GM21526 (cell line): Measurements from ENCODE around the gene MEF2C.

ENCODE experiments used
- ATAC-seq: cut with Tn5 transposase; IDR thresholded peaks from one replicate; pipeline ENCODE4 v1.9.1; 2021; ENCODE audit warnings: moderate library complexity; ENCODE audit not compliant: unreplicated experiment, low FRiP score

The MEF2C gene

DNA sequence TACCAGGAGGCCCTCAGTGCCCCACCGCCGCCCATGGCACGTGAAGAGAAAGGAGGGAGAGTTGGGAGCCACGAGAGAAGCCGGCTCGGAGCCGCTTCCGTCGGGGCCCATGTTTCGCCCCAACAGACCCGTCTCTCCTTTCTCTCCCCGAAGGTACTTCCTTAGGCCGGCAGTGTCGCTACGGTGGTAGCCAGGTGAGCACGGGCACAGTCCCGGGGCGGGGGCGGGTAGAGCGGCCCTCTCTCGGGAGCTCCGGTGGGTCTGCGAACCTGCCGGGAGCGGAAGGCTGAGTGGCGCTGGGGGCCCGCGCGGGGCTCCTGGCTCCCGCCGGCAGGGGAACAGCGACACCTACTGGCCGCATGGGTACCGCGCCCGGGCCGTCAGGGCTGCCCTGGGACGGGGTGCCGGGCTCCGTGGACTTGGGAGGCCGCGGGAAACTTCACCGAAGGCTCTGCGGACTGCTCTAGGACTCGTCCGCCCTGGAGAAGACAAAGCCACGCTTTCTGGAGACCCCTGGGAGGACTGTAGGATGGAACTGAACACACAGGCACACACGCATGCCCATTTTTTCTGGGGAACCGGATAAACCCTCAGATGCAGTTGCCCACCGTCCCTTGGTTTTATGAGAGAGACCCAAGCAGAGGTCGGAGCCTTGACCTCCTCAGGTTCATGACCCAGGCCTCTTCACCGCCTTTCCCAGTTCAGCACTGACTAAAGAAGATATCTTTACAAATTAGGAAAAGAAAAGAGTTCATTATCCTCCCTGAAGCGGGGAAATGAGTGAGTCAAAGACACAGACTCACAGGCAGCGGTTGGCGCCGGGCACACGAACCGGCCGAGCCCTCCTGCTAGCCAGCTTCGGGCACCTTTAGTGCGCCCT lies 202.5 kb downstream of the MEF2C start:
- ATAC-seq = peak; percentile 81

DNA sequence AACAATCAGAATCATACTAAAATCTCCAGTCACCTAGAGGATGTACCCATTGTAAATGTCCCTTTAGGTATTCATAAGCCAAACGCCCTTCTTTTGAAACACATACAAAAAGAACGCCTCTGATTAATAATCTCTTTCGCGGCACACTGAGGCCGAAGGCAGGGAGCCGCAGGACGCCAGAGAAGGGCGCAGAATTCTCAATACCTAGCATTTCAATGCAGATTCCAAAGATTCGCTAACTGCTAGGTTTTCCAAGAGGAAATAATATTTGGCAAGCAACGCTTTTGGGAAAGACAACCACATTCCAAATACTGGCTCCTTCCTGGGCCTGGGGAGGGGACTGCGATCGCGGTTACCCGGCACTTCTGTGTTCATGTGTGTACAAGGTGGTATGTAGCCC lies 203.3 kb downstream of the MEF2C start:
- ATAC-seq = no peak

DNA sequence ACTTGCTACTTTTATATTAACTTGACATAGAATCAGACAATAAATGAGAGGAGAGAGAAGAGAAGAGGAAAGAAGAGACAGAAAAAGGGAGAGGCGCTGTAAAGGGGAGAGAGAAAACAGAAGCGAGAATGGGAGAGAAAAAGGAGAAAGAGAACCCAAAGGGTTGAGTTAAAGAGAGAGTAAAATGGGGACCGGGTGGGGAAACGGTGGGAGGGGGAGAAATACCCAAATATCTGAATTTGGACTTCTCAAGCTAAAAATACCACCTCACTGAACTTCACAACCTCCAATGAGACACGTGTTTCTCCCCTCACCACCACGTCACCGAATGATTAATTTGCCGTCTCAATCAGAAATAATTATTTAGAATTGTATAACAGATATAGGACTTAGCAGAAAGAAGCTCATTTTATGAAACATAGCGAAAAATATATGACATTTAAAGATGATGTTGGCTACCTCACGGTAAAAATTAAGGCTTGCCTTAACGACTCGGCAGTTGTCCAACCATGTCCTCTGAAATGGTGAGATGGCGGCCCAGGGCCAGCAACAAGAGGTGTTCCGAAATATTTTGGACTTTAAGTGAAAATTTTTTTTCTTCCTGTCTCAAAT lies 204.1 kb downstream of the MEF2C start:
- no peak for ATAC-seq

DNA sequence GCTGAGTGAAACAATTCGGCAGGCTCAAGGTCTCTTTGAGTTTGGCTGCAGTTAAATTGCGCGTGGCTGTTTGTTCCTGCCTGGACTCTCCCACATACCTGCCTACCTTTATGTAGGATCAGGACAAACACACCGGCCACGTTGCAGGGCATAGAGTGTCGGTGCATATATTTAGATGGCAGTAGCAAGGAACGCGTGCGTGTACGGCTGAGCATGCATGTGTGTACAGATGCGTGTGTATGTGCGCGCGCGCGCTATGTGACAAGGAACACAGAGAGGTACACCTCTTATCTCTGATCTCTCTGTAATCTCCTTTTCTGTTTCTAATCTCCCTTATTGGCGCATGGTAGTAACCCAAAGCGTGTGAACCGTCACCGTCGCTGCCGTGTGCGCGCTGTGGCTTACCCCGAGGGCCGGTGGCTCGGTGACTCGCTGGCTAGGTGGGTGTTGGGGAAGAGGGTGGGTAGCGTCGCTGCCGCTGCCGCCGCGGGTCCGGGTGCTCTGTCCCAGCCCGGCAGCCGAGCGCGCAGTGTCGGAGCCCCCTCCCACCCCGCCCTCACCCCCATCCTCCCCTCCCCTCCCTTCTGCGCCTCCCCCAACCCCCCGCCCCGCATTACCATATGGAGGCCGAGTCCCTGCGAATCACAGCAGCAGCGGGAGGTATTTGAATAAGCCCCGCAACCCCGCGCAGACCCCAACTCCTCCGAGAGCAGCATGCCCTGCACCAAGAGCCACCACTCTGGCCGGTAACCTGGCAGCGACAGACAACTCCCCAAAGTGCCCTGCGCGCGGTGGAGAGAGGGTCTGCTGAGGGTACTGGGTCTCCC lies 204.8 kb downstream of the MEF2C start:
- ATAC-seq = no peak

DNA sequence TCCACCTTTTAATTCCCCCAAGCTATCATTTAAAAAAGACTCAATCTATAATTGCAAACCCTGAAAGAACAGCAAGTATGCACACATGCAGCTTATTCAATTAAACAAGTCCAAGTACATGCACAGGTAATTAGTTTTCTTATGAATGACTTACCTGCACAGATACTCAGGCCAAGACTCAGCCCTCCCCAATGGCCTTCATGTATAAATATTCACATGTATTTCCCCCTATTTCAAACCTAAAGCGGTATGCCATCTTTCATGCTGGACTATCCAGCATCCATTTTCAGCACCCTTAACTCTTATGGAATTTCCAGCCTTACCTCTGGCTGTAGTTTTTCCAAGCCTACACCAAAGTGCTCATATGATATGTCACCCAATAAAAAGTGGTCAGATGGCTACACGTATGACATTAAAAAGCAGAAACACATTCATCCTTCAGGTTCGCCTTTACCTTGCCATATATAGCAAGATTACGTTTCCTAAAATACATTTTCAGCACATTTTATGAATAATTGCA lies 205.5 kb downstream of the MEF2C start:
- ATAC-seq = no peak

DNA sequence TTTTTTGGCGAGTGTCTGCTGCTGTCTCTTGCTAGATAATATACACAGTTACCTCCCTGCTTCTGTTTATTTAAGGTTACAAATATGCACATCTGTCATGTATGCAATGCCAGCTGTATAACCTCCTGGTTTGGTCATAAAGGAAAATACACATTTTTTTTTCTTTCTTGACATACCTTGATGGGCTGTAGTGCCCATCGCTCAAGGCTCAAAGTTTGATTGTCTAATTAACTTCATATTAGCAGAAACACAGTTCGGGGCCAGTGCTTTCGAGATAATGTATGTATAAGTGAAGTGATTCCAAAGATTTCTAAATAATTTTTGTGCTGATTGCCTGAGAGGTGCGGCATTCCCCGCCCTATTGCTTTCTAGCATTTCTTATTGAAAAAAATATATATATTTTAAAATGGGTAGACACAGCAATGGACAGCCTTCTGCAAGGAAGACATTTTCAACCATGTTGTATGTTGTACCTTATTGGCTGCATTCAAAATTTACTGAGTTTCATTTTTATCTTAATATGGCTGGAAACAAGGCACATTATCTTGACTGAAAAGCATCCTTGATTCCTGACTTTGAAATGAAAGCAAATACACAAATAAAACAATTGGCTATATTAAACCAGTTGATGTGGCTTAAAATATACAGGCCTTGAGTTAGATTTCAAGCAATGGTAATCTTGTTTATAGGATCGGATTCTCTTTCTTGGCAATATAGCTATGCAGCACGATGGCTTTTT lies 206.2 kb downstream of the MEF2C start:
- no peak for ATAC-seq

DNA sequence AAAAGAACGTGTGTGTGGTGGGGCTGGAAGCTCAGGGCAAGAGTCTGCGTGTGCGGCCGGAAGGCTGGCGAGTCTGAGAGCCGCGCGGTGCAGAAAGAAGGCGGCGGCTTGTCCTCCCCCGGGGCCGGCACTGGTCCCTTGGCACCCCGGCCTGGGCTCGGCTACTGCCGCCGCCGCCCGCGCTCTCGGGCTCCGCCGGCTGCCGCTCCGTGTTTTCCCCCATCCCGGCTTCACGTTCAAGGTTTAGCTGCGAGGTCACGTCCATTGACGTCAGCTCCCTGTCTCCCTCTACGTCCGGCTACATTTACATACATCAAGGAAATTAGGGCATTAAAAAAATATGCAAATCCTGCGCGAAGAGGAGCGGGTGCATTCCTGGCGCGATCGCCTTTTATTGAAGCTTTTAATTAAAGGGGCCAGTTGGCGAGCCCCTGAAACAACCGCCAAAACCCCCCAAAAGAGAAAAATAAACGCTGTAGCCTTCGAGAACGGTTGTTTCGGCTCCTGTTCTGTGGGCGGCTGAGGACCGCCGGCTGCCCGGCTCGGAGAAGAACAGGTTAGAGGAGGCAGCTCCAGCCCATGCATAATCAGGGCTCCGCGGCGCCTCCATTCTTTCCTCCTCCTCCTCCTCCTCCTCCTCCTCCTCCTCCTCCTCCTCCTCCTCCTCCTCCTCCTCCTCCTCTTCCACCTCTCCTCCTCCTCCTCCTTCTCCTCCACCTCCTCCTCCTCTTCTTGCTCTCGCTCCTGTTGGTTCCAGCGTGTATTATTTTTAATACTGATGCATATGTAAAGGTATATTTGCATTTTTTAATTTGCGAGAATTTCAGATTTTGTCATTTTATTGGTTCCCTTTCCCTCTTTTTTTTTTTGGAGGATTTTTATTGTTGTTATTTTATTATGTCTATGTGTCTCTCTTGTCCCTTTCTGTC lies 207.0 kb downstream of the MEF2C start:
- peak; percentile 41 for ATAC-seq

DNA sequence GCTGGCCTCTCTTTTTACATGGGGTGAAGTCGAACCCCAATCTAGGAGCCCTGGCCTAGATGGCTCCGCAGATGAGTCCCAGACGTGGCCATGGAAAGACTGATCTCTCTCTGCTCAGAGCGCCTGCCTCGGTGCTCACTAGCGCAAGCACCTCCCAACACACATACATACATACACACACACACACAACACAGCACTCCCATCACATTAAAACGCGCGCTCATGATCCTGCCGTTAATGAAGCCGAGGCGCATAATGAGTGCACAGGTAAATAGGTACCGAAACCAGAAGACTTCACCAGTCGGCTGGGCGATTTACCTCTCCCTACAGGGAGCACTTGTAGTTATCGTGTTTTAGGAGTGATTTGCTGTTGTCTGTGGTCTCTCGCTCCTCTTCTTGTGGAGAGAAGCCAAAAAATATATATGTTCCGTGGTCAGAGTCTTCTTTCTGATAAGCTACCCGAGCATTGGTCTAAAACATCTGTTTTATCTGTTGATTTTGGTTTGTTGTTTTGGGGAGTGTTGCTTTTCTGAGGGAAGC lies 207.7 kb downstream of the MEF2C start:
- no peak for ATAC-seq

DNA sequence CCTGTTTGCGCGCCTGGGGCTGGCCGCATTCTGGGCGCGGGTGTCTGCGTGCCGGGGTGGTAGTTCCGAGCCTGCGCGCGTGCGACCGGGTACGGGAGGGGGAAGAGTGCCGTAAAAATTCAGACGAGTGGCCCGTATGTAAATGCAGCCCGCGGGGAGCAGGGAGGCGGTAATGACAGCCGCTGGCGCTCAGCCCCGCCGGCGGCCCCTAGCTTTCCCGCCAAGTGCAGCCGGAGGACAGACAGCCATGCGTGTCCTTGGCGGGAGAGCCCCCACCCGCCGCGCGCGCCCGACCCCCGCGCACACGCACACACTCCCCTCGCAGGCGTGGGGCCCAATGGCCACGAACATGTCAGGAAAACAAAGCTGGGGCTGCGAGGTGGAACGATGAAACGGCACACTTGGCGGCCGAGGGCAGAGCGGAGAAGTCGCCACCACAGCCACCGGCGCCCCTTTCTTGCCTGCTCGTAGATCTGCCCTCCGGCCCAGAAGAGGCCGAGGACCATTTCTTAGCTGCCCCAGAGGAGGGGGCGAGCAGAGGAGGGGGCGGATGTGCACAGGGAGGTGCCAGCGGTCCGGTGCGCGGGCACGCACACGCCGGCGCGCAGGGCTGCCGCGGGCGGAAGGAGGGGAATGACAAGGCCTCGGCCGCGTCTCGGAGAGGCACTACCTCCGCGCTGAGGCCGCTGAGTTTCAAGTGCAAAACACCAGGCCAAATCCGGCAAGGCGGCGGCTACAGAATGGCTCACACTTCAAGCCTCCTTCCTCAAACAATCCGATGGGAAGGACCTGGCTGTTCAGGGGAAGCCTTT lies 208.4 kb downstream of the MEF2C start:
- no peak for ATAC-seq

DNA sequence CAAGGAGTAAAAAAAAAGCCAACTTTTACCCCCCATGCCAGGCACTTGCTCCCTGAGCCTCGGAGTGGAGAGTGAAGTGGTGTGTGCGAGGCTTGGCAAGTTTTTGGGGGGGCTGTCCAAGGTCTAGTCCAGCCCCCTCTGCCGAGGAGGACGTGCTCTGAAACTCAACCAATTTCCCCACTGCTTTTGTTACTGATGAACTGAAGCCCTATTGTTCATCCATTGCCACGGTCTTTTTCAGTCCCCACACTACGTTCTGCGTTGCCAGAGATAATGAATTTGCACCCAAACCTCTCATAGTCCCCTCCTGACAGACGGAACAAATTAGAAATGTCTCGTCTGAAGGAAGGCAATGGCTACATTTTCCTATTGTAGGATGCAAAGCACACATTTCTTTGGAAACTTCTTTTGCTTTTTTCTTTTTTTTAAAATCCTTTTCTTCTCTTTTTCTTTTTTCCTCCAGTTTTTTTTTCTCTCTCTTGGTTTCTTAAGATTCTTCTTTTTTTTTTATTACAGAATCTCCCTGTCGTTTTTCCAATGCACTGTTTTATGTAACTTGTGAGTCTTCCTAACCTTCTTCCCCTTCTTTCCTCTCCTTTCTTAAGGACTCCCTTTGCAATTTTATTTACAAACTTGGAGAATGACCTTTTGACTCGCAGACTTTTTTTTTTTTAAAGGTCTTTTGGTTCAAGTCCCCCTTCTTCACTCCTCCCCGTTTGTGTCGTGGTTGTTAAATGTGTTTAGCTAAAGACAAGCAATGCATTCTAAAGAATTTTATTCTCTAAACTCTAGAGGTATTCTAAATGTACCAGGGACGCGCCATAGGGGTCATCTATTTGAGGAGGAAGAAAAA lies 209.5 kb downstream of the MEF2C start:
- ATAC-seq = no peak

DNA sequence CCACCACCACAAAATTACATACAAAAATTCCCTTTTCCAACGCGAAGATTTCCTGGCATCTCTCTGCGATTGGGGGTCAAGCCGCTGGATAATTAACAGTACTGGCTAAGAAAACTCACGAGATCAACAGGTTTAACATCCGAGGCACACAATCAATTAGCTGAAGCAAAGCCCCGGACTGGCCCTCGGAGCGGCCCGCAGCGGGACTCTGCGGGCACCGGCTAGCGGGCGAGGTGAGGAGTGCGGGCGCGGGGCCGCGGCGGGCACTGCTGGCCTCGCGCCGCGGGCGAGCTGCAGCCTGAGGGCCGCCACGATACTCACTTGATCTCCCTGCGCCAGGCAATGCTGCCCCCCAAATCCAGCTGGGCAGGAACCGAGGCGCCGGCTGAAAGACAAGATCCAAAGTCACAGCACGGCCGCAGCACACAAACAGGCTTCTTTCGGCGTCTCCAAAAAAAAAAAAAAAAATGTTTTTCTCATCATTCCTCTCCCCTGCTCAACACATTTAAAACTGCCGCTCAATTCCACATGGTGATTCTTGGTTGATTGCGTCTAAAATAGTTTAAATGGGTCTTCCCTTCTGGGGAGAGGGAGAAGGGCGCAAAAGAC lies 210.2 kb downstream of the MEF2C start:
- ATAC-seq = no peak

DNA sequence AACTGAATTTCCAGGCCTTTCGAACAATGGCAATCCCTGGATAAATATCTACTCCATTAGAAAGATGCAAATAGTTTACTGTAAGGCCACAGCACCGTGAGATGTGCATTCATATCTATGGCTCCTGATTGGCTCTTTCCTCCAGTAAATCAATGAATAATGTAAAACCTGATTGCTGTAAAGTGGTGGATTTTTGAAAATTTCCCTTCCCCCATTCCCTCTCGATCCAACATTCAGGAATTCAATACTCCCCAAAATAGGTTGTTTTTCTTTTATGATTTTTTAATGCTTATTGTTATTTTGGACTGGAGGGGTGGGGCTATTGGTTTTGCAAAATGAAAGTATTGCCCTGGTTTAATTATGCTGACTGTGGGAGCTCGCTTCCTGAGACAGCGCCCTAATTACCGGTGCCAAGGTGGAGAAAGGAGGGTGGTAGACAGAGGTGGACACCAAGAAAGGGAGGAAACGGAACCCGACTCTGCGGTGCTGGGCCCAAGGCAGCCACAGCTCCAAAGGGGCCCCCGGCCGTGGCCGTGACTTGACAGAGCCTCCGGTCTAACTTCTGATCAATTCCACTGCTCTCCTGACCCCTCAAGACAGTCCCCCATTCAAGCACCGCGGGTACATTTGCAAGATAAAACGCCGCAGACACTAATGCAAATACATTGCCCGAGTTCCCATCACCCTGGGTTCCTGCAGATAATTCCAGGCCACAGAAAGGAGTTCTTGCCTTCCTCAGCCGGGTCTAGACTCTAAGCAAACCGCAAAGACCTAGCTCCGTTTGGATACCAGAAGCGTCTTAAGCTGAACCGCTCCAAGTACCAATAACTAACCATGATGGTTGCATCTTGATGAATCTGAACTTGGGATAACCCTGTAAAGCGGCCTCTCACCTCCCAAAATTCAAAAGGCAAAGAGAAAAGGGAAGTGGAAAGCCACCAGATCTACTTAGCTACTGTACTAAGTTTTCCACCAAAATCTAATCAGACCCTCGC lies 211.2 kb downstream of the MEF2C start:
- no peak for ATAC-seq

DNA sequence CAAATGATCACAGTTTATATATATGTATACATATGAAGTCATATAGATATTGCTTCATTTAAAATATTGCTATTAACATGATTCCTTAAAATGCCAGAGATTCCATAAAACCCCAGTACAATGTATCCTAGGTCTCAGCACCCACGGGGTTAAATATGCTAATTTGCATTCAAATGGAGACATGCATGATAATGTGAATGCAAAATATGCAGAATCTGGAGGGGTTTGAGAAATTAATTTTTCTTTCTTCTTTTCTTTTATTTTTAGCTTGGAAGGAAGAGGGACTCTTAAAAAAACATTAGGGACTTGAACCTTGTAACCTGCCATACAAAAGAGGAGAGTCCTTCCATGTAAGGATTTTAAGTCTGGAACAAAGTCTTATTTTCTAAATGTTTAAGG lies 211.9 kb downstream of the MEF2C start:
- ATAC-seq = no peak

DNA sequence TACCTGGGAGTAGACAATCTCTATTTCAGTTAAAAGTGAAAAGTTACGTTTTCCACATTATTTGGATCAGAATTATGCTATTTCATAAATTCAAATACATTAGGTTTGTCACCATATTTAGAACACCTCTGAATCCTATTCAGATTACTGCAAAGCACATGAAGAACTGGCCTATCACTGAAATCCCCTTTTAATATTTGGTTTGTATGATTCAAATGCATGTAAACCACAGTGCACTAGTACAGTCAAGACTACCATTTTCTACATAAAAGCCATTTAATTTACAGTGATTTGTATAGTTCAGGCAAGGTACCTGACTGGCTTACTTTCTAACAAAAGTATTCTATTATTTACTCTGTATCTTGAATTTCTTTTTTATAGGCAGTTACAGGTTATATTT lies 212.5 kb downstream of the MEF2C start:
- ATAC-seq = no peak

DNA sequence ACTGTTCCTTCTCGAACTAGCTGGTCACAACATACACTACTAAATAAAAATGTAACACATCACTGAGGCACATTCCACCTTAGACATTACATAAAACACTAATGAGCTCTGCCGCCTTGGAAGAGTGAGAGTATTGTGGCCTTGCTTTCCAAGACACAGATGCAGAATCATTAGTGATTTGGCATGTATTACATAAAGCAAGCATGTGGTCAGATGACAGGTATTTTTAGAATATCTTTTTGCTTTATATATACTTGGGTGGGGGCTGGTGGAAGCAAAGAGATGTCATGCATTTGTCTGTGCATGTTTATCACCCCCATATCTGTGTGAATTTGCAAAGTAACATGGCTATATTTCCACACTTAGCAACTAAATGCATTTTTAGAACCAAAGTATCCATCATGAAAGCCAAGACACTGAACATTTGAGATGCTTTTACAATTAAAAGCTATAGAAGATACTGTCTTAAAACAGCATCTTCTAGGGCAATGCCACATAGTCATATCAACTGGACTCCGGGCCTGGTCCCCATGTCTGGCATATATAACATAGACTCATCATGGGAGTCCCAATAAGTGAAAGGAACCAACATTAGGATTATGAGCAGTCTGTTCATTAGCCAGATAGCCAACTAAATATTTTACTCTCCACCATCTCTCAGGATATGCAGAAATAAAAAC lies 213.5 kb downstream of the MEF2C start:
- ATAC-seq = no peak
